GM12878 (cell line): ENCODE results near the gene TMEM45A.

ENCODE experiments used
- HDAC6 ChIP-seq: fragments of 200-600 bp; sonication (generic); IDR thresholded peaks from one replicate; pipeline ENCODE4 v1.8.0; 2017; ENCODE audit warnings: antibody characterized with exemption; ENCODE audit not compliant: unreplicated experiment
- IKZF1 ChIP-seq: fragments of 450-650 bp; conservative IDR thresholded peaks from 2 replicates; pipeline ENCODE4 v1.6.1; 2017; ENCODE audit warnings: antibody characterized with exemption, mild to moderate bottlenecking
- MEF2B ChIP-seq: fragments of 450-650 bp; IDR thresholded peaks from 2 replicates; pipeline ENCODE4 v1.6.1; 2018; ENCODE audit warnings: mild to moderate bottlenecking, moderate library complexity; ENCODE audit not compliant: partially characterized antibody, poor library complexity, severe bottlenecking
- POLR2A ChIP-seq: IDR thresholded peaks from 2 replicates; pipeline ENCODE4 v1.6.1; 2011; ENCODE audit warnings: low read depth, mild to moderate bottlenecking, low read length
- POU2F2 ChIP-seq: IDR thresholded peaks from 3 replicates; pipeline ENCODE4 v1.6.1; 2011; ENCODE audit warnings: low read depth, mild to moderate bottlenecking, low read length, borderline replicate concordance
- SRF ChIP-seq, 2 experiments: IDR thresholded peaks; 2 replicates each; pipeline ENCODE4 v1.6.1; 2011; ENCODE audit warnings: low read depth in 2 of 2, low read length in 2 of 2, mild to moderate bottlenecking in 1 of 2, moderate library complexity in 1 of 2
- TF ChIP-seq, protein P1 (sequence below), 3 experiments: IDR thresholded peaks in 2 of 3; conservative IDR thresholded peaks in 1 of 3; 2 replicates each; pipeline ENCODE4 v1.5.1; 2011; ENCODE audit warnings: low read depth in 3 of 3, low read length in 3 of 3, mild to moderate bottlenecking in 3 of 3, control low read depth in 2 of 3, moderate library complexity in 2 of 3, inconsistent platforms in 1 of 3, mixed read lengths in 1 of 3; ENCODE audit not compliant: control insufficient read depth in 2 of 3, insufficient read depth in 1 of 3; ENCODE audit errors: extremely low read depth in 1 of 3
- TF ChIP-seq, protein P2 (sequence below): fragments of 450-650 bp; formaldehyde crosslinking; IDR thresholded peaks from 2 replicates; pipeline ENCODE4 v1.5.0; 2022; ENCODE audit warnings: mild to moderate bottlenecking, missing genetic modification characterization

DNA sequence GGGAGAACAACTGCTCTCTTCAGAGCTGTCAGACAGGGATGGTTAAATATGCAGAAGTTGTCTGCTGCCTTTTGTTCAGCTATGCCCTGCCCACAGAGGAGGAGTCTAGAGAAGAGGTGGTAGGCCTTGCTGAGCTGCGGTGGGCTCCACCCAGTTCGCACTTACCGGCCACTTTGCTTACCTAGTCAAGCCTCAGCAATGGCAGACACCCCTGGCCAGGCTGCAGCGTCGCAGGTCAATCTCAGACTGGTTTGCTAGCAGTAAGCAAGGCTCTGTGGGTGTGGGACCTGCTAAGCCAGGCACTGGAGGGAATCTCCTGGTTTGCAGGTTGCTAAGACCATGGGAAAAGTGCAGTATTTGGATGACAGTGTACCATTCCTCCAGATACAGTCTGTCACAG, 12.3 kb upstream of the TMEM45A start:
- TF ChIP-seq MEF2B (no peak), IKZF1 (no peak), POU2F2 (no peak), SRF (IDR thresholded peaks at IDR 0.05; ENCODE audit: low read depth in 2 of 2, low read length in 2 of 2) (no peak), HDAC6 (no peak), POLR2A (no peak)
- TF ChIP-seq, protein P1, sequence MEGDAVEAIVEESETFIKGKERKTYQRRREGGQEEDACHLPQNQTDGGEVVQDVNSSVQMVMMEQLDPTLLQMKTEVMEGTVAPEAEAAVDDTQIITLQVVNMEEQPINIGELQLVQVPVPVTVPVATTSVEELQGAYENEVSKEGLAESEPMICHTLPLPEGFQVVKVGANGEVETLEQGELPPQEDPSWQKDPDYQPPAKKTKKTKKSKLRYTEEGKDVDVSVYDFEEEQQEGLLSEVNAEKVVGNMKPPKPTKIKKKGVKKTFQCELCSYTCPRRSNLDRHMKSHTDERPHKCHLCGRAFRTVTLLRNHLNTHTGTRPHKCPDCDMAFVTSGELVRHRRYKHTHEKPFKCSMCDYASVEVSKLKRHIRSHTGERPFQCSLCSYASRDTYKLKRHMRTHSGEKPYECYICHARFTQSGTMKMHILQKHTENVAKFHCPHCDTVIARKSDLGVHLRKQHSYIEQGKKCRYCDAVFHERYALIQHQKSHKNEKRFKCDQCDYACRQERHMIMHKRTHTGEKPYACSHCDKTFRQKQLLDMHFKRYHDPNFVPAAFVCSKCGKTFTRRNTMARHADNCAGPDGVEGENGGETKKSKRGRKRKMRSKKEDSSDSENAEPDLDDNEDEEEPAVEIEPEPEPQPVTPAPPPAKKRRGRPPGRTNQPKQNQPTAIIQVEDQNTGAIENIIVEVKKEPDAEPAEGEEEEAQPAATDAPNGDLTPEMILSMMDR (IDR thresholded peaks at IDR 0.05 in 2 of 3, conservative IDR thresholded peaks at IDR 0.05 in 1 of 3; ENCODE audit: control insufficient read depth in 2 of 3, extremely low read depth in 1 of 3, insufficient read depth in 1 of 3, low read depth in 3 of 3, low read length in 3 of 3) = no peak
- TF ChIP-seq, protein P2, sequence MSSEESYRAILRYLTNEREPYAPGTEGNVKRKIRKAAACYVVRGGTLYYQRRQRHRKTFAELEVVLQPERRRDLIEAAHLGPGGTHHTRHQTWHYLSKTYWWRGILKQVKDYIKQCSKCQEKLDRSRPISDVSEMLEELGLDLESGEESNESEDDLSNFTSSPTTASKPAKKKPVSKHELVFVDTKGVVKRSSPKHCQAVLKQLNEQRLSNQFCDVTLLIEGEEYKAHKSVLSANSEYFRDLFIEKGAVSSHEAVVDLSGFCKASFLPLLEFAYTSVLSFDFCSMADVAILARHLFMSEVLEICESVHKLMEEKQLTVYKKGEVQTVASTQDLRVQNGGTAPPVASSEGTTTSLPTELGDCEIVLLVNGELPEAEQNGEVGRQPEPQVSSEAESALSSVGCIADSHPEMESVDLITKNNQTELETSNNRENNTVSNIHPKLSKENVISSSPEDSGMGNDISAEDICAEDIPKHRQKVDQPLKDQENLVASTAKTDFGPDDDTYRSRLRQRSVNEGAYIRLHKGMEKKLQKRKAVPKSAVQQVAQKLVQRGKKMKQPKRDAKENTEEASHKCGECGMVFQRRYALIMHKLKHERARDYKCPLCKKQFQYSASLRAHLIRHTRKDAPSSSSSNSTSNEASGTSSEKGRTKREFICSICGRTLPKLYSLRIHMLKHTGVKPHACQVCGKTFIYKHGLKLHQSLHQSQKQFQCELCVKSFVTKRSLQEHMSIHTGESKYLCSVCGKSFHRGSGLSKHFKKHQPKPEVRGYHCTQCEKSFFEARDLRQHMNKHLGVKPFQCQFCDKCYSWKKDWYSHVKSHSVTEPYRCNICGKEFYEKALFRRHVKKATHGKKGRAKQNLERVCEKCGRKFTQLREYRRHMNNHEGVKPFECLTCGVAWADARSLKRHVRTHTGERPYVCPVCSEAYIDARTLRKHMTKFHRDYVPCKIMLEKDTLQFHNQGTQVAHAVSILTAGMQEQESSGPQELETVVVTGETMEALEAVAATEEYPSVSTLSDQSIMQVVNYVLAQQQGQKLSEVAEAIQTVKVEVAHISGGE (CRISPR knock-in tag) = no peak
